HepG2 (cell line): ENCODE data around the gene MIDN. TPM values are rescaled to one million over a fixed set of nuclear protein-coding genes. Genes with fewer than 3 reads are reported as not detected.
A peak's percentile ranks its signal among the peaks of the same experiment; 100 is the strongest.

ENCODE experiments used
- DNMT1 ChIP-seq: sonication (generic); formaldehyde crosslinking; IDR thresholded peaks from 2 replicates; pipeline ENCODE4 v1.5.1; 2020; ENCODE audit warnings: mild to moderate bottlenecking, missing genetic modification reagents
- FOXC1 ChIP-seq: sonication (generic); formaldehyde crosslinking; IDR thresholded peaks from 2 replicates; pipeline ENCODE4 v1.8.0; 2022; ENCODE audit warnings: mild to moderate bottlenecking, missing genetic modification reagents, borderline replicate concordance
- FOXO1 ChIP-seq: sonication (generic); formaldehyde crosslinking; IDR thresholded peaks from 2 replicates; pipeline ENCODE4 v1.4.0; 2020; ENCODE audit warnings: missing genetic modification reagents
- GATA4 ChIP-seq: sonication (generic); IDR thresholded peaks from 2 replicates; pipeline ENCODE4 v1.6.1; 2016; ENCODE audit warnings: antibody characterized with exemption, low read depth, borderline replicate concordance
- HNF4G ChIP-seq, 2 experiments: sonication (generic) in 1 of 2; formaldehyde crosslinking in 1 of 2; IDR thresholded peaks; 2 replicates each; pipeline versions ENCODE4 v1.4.0 to v1.6.1; 2011 to 2020; ENCODE audit warnings: borderline replicate concordance in 2 of 2, low read depth in 2 of 2, mild to moderate bottlenecking in 2 of 2, low read length in 1 of 2, missing genetic modification reagents in 1 of 2, moderate library complexity in 1 of 2
- HNRNPUL1 ChIP-seq: fragments of 200-400 bp; formaldehyde crosslinking; IDR thresholded peaks from 2 replicates; pipeline ENCODE4 v1.6.1; 2017; ENCODE audit warnings: low read depth, mild to moderate bottlenecking, low read length, moderate library complexity
- ISX ChIP-seq: sonication (generic); formaldehyde crosslinking; conservative IDR thresholded peaks from 2 replicates; pipeline ENCODE4 v1.5.0; 2020; ENCODE audit warnings: missing genetic modification reagents
- MXI1 ChIP-seq: IDR thresholded peaks from 3 replicates; pipeline ENCODE4 v1.6.1; 2012; ENCODE audit warnings: low read depth, low read length, inconsistent platforms, borderline replicate concordance
- NONO ChIP-seq, 2 experiments: fragments of 450-650 bp in 1 of 2; sonication (generic) in 1 of 2; formaldehyde crosslinking in 1 of 2; IDR thresholded peaks in 1 of 2; conservative IDR thresholded peaks in 1 of 2; 2 replicates each; pipeline versions ENCODE4 v1.6.1 to v1.8.0; 2017 to 2022; ENCODE audit warnings: mild to moderate bottlenecking in 1 of 2, missing genetic modification reagents in 1 of 2, moderate library complexity in 1 of 2
- PAX8 ChIP-seq: sonication (generic); formaldehyde crosslinking; IDR thresholded peaks from 2 replicates; pipeline ENCODE4 v1.8.0; 2022; ENCODE audit warnings: mild to moderate bottlenecking, missing genetic modification reagents, borderline replicate concordance
- RBAK ChIP-seq: sonication (generic); formaldehyde crosslinking; IDR thresholded peaks from 2 replicates; pipeline ENCODE4 v1.5.1; 2020; ENCODE audit warnings: mild to moderate bottlenecking, missing genetic modification reagents
- SAFB2 ChIP-seq: sonication (generic); formaldehyde crosslinking; IDR thresholded peaks from 2 replicates; pipeline ENCODE4 v1.5.1; 2020; ENCODE audit warnings: missing genetic modification reagents, low read depth, mild to moderate bottlenecking, borderline replicate concordance
- SOX5 ChIP-seq: IDR thresholded peaks from 2 replicates; pipeline ENCODE4 v1.6.1; 2016; ENCODE audit warnings: borderline replicate concordance
- SPEN ChIP-seq: sonication (generic); formaldehyde crosslinking; IDR thresholded peaks from 2 replicates; pipeline ENCODE4 v1.5.1; 2020; ENCODE audit warnings: low read depth, mild to moderate bottlenecking, missing genetic modification reagents
- STAG1 ChIP-seq: sonication (generic); formaldehyde crosslinking; IDR thresholded peaks from 2 replicates; pipeline ENCODE4 v1.4.0; 2020; ENCODE audit warnings: missing genetic modification reagents
- TFAP4 ChIP-seq: sonication (generic); IDR thresholded peaks from 2 replicates; pipeline ENCODE4 v1.6.1; 2016; ENCODE audit warnings: low read depth, borderline replicate concordance
- THAP7 ChIP-seq: sonication (generic); formaldehyde crosslinking; IDR thresholded peaks from 2 replicates; pipeline ENCODE4 v1.8.1; 2023; ENCODE audit warnings: mild to moderate bottlenecking, missing genetic modification reagents
- ZBTB8A ChIP-seq: sonication (generic); formaldehyde crosslinking; IDR thresholded peaks from 2 replicates; pipeline ENCODE4 v1.4.0; 2020; ENCODE audit warnings: mild to moderate bottlenecking, low read depth, missing genetic modification reagents, borderline replicate concordance
- ZNF414 ChIP-seq: sonication (generic); formaldehyde crosslinking; IDR thresholded peaks from 2 replicates; pipeline ENCODE4 v1.5.0; 2020; ENCODE audit warnings: missing genetic modification reagents
- ZNF512 ChIP-seq: sonication (generic); formaldehyde crosslinking; IDR thresholded peaks from 2 replicates; pipeline ENCODE4 v1.4.0; 2020; ENCODE audit warnings: mild to moderate bottlenecking, missing genetic modification reagents
- ZNF564 ChIP-seq: sonication (generic); formaldehyde crosslinking; IDR thresholded peaks from 2 replicates; pipeline ENCODE4 v1.8.1; 2023; ENCODE audit warnings: mild to moderate bottlenecking, missing genetic modification reagents
- ZNF574 ChIP-seq: sonication (generic); formaldehyde crosslinking; IDR thresholded peaks from 2 replicates; pipeline ENCODE4 v1.4.0; 2020; ENCODE audit warnings: missing genetic modification reagents
- polyA plus RNA-seq, 8 experiments: library from polyadenylated mRNA; depleted of rRNA in 3 of 8; stranded (reverse) in 7 of 8; unstranded in 1 of 8; fragments of >200 nt; fragmentation: Illumina TruSeq in 4 of 8; extraction: Trizol in 4 of 8; gene quantifications; 2 replicates each; pipeline versions ENCODE4 v1.2.1 to v1.2.3, GENCODE V29; 2011 to 2016; ENCODE audit warnings: low read depth in 4 of 8, missing spikeins in 1 of 8, mixed read lengths in 1 of 8; ENCODE audit not compliant: insufficient read depth in 1 of 8
- total RNA-seq, 5 experiments: library from RNA; depleted of rRNA; stranded (reverse); fragments of >200 nt; fragmentation: Illumina TruSeq; extraction: Trizol; gene quantifications; 2 replicates each; pipeline ENCODE4 v1.2.3, GENCODE V29; 2016; ENCODE audit warnings: low read depth in 1 of 5

MIDN gene
- total and polyA plus RNA-seq, 2 of the 13 experiments (the other 11 are each of a cell fraction or from before 2014, with no cell fraction given): 8.4 to 18.0 TPM

GRCh38 chr19:1248139-1248785 is at the start of gene MIDN (continued):
- no peak for TF ChIP-seq DNMT1 (CRISPR knock-in tag)
- peak; percentile 45 for TF ChIP-seq FOXO1
- 0 out of 2 replicates have a peak, but pooled peaks have one; percentile 13 for TF ChIP-seq ISX (CRISPR knock-in tag)
- TF ChIP-seq THAP7 (CRISPR knock-in tag): no peak
- TF ChIP-seq NONO (IDR thresholded peaks at IDR 0.05): no peak
- TF ChIP-seq NONO (CRISPR knock-in tag; conservative IDR thresholded peaks at IDR 0.05): peak; percentile 82; the same call in 1 of the 2 replicates
- no peak for TF ChIP-seq HNRNPUL1
- peak; percentile 30; the same call in 1 of the 3 replicates for TF ChIP-seq MXI1
- peak; percentile 40; the same call in 1 of the 2 replicates for TF ChIP-seq SPEN (CRISPR knock-in tag)
- no peak for TF ChIP-seq RBAK (CRISPR knock-in tag)
- peak; percentile 19; the same call in 1 of the 2 replicates for TF ChIP-seq STAG1
- peak; percentile 69 for TF ChIP-seq ZNF574 (CRISPR knock-in tag)
- TF ChIP-seq ZBTB8A (CRISPR knock-in tag): no peak
- TF ChIP-seq ZNF512 (CRISPR knock-in tag): no peak
- no peak for TF ChIP-seq PAX8 (CRISPR knock-in tag)
- TF ChIP-seq ZNF414 (CRISPR knock-in tag): peak; percentile 20; the same call in 1 of the 2 replicates
- peak; percentile 52; the same call in 1 of the 2 replicates for TF ChIP-seq TFAP4
- no peak for TF ChIP-seq FOXC1
- peak; percentile 82 for TF ChIP-seq GATA4
- no peak for TF ChIP-seq SAFB2 (CRISPR knock-in tag)
- TF ChIP-seq ZNF564 (CRISPR knock-in tag): peak; percentile 89; the same call in 1 of the 2 replicates
- no peak for TF ChIP-seq SOX5 (CRISPR knock-in tag)
- no peak; the same call in 1 of the 2 replicates for TF ChIP-seq HNF4G (IDR thresholded peaks at IDR 0.05; ENCODE audit: borderline replicate concordance, low read depth, low read length)
- TF ChIP-seq HNF4G (CRISPR knock-in tag; IDR thresholded peaks at IDR 0.05; ENCODE audit: borderline replicate concordance, low read depth): no peak
